Measurements from ENCODE around the gene IP6K2.

DNA sequence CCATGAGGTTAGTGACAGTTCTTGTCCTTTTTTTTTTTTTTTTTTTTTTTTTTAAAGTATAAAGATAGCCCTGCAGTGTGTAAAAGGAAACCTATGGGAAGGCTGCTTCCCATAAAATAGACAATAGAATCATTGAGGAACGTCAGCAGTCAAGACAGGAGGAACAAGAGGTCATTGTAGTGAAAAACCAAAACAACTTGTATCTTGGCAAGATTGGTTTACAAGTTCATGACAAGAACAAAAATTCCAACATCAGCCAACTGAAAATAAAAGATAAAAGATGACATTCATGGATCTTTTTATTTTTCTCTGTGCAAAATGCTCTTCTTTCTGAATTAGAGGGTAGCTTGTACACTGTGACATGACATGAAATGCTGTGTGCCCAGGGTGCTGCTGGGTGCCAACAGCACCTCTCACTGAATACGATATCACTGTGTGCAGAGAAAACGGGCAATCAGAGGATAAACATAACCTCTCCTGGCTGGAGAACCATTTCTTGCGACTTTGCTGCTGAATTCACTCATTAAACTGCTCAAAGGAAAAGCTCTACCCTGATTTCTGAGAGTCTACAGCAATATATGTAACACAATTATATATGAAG, 30.1 kb upstream of the IP6K2 start:
- TF ChIP-seq, protein P1, sequence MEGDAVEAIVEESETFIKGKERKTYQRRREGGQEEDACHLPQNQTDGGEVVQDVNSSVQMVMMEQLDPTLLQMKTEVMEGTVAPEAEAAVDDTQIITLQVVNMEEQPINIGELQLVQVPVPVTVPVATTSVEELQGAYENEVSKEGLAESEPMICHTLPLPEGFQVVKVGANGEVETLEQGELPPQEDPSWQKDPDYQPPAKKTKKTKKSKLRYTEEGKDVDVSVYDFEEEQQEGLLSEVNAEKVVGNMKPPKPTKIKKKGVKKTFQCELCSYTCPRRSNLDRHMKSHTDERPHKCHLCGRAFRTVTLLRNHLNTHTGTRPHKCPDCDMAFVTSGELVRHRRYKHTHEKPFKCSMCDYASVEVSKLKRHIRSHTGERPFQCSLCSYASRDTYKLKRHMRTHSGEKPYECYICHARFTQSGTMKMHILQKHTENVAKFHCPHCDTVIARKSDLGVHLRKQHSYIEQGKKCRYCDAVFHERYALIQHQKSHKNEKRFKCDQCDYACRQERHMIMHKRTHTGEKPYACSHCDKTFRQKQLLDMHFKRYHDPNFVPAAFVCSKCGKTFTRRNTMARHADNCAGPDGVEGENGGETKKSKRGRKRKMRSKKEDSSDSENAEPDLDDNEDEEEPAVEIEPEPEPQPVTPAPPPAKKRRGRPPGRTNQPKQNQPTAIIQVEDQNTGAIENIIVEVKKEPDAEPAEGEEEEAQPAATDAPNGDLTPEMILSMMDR (IDR thresholded peaks at IDR 0.05) = no peak
- no peak for TF ChIP-seq POLR2A (IDR thresholded peaks at IDR 0.05)
